HAP-1 (cell line): ENCODE measurements around the gene KLHL30.

Experiments used
- DNase-seq, 2 experiments: peaks; one replicate each; pipeline ENCODE4 v3.0.0-alpha.2; 2016 to 2020; ENCODE audit warnings: low spot score in 2 of 2
- H3K27me3 ChIP-seq: fragments of 250-450 bp; sonication (Bioruptor Pico); 2 replicates; pipeline ENCODE4 v1.5.1; 2020; ENCODE audit warnings: low read depth, mild to moderate bottlenecking, moderate library complexity
- H3K36me3 ChIP-seq: fragments of 250-450 bp; sonication (Bioruptor Pico); replicated peaks from 2 replicates; pipeline ENCODE4 v1.5.1; 2020; ENCODE audit warnings: mild to moderate bottlenecking
- H3K4me1 ChIP-seq: fragments of 250-450 bp; sonication (Bioruptor Pico); 2 replicates; pipeline ENCODE4 v1.5.1; 2020; ENCODE audit warnings: mild to moderate bottlenecking
- H3K4me3 ChIP-seq: fragments of 250-450 bp; sonication (Bioruptor Pico); 2 replicates; pipeline ENCODE4 v1.5.1; 2020; ENCODE audit warnings: mild to moderate bottlenecking, moderate library complexity
- H3K9me3 ChIP-seq: fragments of 250-450 bp; sonication (Bioruptor Pico); 2 replicates; pipeline ENCODE4 v1.5.1; 2020; ENCODE audit warnings: mild to moderate bottlenecking, moderate library complexity
- in situ Hi-C: fragments of 300-500 bp; cut with MboI; formaldehyde crosslinking; loops from 3 replicates; pipeline ENCODE4 v1.14.3; 2020; ENCODE audit warnings: low sequenced_read_pairs, inconsistent platforms, mixed read lengths

KLHL30 gene

GRCh38 chr2:238120463-238121298 is 17.8 kb upstream of the KLHL30 start:
- DNase-seq = no peak
- H3K27me3 ChIP-seq = 0 out of 2 replicates have a peak, but pooled peaks cover 3% of the 10 kb centered on the region

DNA sequence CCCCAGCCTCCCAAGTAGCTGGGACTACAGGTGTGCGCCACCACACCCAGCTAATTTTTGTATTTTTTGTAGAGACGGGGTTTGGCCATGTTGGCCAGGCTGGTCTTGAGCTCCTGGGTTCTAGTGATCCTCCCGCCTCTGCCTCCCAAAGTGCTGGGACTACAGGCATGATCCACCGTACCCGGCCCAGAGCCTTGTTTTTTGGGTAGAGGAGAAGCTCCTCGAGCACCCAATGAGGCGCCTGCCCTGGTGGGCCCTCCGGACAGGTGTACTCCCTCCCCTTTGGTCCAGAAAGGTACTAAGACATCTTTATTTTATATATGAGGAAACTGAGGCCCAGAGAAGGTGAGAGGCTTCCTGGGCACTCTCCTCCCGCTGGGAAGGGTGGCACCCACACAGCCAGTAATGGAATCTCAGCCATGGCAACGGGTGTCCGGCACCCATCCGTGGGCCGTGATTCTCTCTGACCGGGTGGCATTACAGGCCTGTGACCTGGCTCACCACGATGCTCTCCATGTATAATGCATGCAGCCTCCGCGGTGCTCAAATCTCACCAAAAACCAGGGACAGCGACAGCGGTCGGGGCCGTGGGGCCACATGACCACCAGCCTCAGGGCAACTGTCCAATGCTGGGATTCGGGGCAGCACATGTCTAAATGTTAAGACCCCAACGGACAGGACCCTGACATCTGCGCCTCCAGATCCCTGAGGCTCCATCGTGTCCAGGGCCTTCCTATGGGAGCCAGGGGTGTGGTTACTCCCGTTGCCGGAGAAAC is 16.8 kb upstream of the KLHL30 start:
- Histone ChIP-seq H3K4me1 (no peaks in the 10 kb centered on the region), H3K4me3 (no peak overlapping the region), H3K9me3 (no peaks in the 10 kb centered on the region), H3K36me3 (no peaks in the 10 kb centered on the region), H3K27me3 (0 out of 2 replicates have a peak, but pooled peaks cover 3% of the 10 kb centered on the region)
- in situ Hi-C loops = no loop called here
- DNase-seq = no peak

More at GRCh38 chr2:238120463-238121298, 17.8 kb upstream of the KLHL30 start:
- no peaks in the 10 kb centered on the region for H3K4me1 ChIP-seq
- H3K4me3 ChIP-seq = no peak overlapping the region
- no peaks in the 10 kb centered on the region for H3K36me3 ChIP-seq
- in situ Hi-C loops = no loop called here
- H3K9me3 ChIP-seq = no peaks in the 10 kb centered on the region

DNA sequence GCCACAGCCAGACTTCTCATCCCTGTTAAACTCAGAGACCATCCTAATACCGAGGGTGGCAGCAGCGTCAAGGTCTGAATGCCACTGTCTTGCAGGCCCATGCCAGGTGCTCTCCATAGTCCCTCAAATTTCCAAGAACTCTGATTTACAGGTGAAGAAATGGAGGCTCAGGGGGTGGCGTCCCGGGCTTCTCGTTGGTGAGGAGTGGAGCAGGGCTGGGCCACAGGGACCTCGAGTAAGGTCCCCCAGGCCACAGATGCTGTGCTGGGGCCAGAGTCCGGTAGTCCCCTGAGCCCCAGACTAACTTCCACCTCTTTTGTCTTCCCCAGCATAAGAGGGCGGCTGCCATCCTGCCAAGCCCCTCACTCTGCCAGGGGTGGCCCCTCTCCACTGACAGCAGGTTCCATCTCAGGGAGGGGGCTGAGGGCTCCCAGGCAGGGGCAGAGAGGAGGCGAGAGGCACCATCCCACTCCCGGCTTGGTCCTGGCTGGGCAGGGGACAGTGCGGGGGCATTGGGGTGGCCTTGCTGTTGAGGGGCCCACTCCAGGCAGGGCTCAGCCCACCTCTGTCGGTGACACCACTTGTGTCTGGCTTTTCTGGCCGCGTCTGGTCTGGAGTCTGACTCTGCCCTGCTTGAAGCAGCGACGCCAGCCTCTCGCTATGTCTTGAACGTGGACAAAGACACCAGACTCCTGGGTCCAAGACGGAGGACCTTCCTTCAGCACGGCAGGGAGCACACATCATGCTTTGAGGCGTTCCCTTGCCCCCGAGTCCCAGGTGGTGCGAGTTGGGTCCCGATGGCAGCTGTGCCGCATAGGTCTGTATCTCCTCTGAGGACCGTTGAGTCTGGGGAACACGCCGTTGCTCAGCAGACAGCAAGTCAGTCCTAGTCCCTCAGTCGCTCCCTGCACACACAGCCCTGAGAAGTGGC is 15.9 kb upstream of the KLHL30 start:
- DNase-seq = no peak
- H3K9me3 ChIP-seq = no peaks in the 10 kb centered on the region
- in situ Hi-C loops = no loop called here
- H3K36me3 ChIP-seq = no peaks in the 10 kb centered on the region
- H3K4me1 ChIP-seq = no peaks in the 10 kb centered on the region
- H3K4me3 ChIP-seq = no peak overlapping the region
- 0 out of 2 replicates have a peak, but pooled peaks cover 3% of the 10 kb centered on the region for H3K27me3 ChIP-seq

DNA sequence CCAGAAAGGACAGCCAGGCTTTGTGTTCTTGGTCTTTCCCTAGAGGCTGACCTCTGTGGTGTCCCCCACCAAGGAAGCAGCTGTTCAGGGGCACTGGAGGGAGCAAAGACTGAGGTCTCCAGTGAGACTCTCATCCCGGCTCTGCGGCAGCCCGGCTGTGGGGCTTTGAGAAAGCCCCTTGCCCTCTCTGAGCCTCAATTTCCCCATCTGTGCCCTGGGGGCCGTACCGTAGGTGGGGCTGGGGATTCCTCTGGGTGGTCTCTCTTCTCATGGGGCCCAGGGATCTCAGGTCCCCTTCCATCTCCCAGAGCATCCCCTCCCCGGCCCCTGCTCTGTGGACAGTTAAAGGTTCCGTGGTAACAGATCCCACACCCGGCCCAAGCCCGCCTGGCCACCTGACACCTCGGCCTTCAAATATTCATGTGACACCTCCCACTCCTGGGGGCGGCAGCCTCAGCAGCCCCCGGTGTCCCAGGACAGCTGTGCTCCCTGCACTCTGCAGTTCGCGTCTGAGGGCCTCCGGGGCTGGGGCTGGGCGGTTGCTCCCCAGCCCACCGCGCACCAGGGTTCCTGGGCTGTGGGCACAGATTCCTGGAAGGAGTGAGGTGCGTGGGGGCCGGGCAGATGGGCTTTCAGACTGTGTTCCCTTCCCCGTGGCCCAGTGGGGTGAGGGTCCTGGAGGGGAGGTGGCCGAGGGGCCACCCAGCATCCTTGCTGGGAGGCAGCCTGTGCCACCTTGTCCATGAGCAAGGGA is 15.1 kb upstream of the KLHL30 start:
- in situ Hi-C loops = no loop called here
- Histone ChIP-seq H3K36me3 (no peaks in the 10 kb centered on the region), H3K9me3 (no peaks in the 10 kb centered on the region), H3K4me3 (no peak overlapping the region), H3K4me1 (no peaks in the 10 kb centered on the region), H3K27me3 (0 out of 2 replicates have a peak, but pooled peaks cover 3% of the 10 kb centered on the region)
- DNase-seq = no peak

DNA sequence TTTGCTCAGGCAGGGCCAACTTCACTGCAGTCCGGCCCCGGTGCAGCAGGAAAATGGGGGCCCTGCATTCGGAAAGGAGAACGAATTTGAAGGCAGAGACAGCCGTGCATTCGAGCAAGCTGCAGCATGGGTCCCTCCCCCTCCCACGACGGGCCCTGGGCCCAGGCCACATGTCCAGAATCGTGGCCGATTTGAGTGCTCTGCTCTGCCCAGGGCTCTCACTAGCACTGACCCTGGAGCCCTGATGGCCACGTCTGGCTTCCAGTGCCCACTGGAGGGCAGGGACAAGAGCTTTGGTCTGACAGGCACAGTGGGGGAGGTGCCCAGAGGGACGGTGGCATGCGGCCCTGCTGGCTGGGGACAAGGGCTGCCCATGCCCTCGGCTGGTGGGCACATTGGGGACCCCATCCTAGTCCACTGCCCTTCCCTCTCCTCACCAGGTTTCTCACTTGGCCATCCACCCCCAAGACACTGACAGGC is 14.4 kb upstream of the KLHL30 start:
- Histone ChIP-seq H3K4me3 (no peak overlapping the region), H3K36me3 (no peaks in the 10 kb centered on the region), H3K9me3 (no peaks in the 10 kb centered on the region), H3K27me3 (0 out of 2 replicates have a peak, but pooled peaks cover 3% of the 10 kb centered on the region), H3K4me1 (no peaks in the 10 kb centered on the region)
- in situ Hi-C loops = no loop called here
- no peak for DNase-seq

DNA sequence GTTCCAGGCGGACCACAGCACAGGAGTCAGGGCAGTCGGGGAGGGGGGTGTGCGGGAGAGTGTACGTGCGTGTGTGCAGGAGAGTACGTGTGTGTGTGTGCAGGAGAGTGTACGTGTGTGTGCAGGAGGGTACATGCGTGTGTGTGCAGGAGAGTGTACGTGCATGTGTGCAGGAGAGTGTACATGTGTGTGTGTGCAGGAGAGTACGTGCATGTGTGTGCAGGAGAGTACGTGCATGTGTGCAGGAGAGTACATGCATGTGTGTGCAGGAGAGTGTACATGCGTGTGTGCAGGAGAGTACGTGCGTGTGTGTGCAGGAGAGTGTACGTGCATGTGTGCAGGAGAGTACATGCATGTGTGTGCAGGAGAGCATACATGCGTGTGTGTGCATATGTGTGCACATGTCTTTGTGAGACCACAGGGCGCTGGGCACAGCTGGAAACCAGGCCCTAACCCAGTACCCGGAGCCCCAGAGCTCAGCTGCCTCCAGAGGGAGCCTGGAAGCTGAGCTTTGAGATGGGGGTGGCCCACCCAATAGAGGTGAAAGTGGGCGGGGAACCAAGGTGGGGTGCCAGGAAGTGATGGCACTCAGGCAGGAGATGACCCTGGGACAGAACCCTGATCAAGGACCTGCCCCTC is 13.9 kb upstream of the KLHL30 start:
- no peaks in the 10 kb centered on the region for H3K9me3 ChIP-seq
- in situ Hi-C loops = no loop called here
- no peaks in the 10 kb centered on the region for H3K4me1 ChIP-seq
- H3K27me3 ChIP-seq = 0 out of 2 replicates have a peak, but pooled peaks cover 3% of the 10 kb centered on the region
- DNase-seq = no peak
- no peaks in the 10 kb centered on the region for H3K36me3 ChIP-seq
- H3K4me3 ChIP-seq = no peak overlapping the region

DNA sequence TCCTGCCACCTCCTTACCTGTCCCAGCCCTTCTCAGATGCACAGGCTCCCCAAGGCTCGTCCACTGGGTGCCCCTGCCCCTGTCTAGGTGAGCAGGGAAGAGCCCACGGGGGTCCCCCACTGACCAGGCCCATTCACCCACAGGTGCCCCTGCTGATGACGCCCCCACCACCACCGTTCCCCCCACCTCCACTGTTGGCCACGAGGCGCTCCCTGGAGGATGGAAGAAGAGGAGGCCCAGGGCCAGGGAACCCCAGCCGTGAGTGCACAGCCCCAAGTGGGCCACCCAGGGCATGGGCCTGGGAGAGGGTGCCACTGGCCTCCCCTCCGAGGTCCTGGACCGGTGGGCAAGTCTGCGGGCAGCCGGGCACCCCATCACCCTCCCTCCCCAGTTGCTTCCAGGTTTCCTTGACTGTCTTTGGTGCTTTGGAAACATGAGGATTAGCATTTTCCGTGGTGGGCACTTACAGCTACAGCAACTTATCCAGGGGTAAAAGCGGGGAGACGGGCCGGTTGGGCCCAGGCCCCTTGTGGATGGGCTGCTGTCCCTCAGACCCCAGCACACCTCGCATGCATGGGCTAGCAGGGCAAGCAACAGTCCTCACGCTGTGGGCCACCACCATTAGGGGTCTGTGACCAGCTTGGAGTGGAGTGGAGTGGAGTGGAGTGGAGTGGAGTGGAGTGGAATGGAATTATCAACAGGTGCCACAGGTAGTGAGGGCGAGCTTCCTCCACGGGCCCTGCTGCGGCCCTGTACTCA is 13.2 kb upstream of the KLHL30 start:
- DNase-seq = no peak
- Histone ChIP-seq H3K9me3 (no peaks in the 10 kb centered on the region), H3K4me3 (no peak overlapping the region), H3K36me3 (no peaks in the 10 kb centered on the region), H3K4me1 (no peaks in the 10 kb centered on the region), H3K27me3 (0 out of 2 replicates have a peak, but pooled peaks cover 3% of the 10 kb centered on the region)
- in situ Hi-C loops = no loop called here

GRCh38 chr2:238126338-238126737 is 12.1 kb upstream of the KLHL30 start:
- DNase-seq = no peak
- Histone ChIP-seq H3K4me1 (no peaks in the 10 kb centered on the region), H3K36me3 (no peaks in the 10 kb centered on the region), H3K9me3 (no peaks in the 10 kb centered on the region), H3K4me3 (no peak overlapping the region), H3K27me3 (0 out of 2 replicates have a peak, but pooled peaks cover 3% of the 10 kb centered on the region)
- in situ Hi-C loops = no loop called here

- no peak for DNase-seq
- in situ Hi-C loops = no loop called here
- Histone ChIP-seq H3K4me3 (no peak overlapping the region), H3K9me3 (no peaks in the 10 kb centered on the region), H3K27me3 (0 out of 2 replicates have a peak, but pooled peaks cover 3% of the 10 kb centered on the region), H3K36me3 (no peaks in the 10 kb centered on the region), H3K4me1 (no peaks in the 10 kb centered on the region)
These were observed 11.7 kb upstream of the KLHL30 start for GRCh38 chr2:238126775-238127164.

- Histone ChIP-seq H3K36me3 (no peaks in the 10 kb centered on the region), H3K4me3 (no peak overlapping the region), H3K27me3 (0 out of 2 replicates have a peak, but pooled peaks cover 3% of the 10 kb centered on the region), H3K9me3 (no peaks in the 10 kb centered on the region), H3K4me1 (no peaks in the 10 kb centered on the region)
- in situ Hi-C loops = no loop called here
- DNase-seq = no peak
These were observed 11.1 kb upstream of the KLHL30 start for GRCh38 chr2:238127165-238128060.

DNA sequence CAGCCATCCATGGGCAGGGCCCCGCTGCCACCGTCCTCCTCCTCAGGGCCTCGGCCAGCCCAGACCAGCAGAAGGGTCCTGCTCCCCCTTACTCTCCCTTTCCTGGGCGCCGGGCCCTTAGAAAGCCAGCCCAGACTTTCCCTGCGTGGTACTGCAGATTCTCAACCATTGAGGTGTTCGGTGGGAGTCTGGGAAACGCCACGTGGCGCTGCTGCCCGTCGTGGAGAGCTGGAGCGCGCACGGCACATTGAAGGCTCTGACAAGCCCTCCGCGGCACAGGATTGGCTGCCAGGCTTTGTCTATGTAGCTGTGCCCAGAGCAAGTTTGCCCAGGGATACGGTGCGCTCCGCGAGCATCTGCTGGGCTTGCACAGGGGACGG is 10.4 kb upstream of the KLHL30 start:
- DNase-seq = no peak
- no peaks in the 10 kb centered on the region for H3K9me3 ChIP-seq
- H3K27me3 ChIP-seq = no peaks in the 10 kb centered on the region
- in situ Hi-C loops = no loop called here
- no peaks in the 10 kb centered on the region for H3K4me1 ChIP-seq
- H3K4me3 ChIP-seq = no peak overlapping the region
- no peaks in the 10 kb centered on the region for H3K36me3 ChIP-seq
